HG03135 (cell line): ENCODE results near the gene USP32.
A peak's percentile ranks its signal among the peaks of the same experiment; 100 is the strongest.

Source experiments
- ATAC-seq: cut with Tn5 transposase; IDR thresholded peaks from one replicate; pipeline ENCODE4 v1.9.1; 2021; ENCODE audit warnings: mild to moderate bottlenecking, moderate library complexity; ENCODE audit not compliant: unreplicated experiment

USP32 gene

DNA sequence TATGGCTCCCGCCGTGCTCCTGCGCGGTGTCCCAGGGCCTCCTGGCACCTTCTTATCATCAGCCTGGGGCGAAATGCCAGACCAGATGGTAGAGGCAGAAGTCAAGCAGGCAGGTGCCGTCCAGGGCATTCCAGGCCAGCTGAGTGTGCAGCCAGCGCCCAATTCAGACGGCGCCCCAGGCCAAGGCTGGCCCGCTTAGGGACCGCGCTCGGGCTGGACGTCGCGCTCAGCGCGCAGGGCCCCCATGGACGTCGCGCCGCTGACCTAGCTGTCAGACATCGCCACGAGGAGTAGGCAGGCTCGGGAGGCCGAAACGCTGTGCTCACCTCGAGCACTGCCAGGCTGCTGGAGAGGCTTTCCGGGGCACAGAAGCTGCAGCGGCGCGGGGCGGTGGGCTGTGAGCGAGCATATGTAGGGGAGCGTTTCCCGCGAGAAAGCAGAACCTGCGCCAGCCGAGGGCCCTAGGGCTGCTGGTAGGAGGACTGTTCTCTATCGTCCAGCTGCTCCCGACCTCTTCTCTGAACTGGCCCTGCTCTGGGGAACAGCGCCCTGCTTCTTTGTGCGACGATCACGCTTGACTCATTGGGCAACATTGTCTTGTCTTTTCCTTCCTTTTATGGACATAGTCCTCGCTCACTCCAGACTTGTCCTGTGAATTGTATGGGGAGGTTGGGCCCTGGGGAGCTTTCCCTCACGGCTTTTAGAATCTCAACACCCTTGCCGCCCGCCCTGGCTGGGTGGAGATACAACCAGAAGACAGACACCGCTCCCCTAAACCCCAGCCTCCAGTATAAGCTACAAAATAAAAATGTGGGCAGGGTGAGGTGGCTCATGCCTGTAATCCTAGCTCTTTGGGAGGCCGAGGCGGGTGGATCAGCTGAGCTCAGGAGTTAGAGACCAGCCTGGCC, 250.6 kb downstream of the USP32 start:
- ATAC-seq, result no peak

DNA sequence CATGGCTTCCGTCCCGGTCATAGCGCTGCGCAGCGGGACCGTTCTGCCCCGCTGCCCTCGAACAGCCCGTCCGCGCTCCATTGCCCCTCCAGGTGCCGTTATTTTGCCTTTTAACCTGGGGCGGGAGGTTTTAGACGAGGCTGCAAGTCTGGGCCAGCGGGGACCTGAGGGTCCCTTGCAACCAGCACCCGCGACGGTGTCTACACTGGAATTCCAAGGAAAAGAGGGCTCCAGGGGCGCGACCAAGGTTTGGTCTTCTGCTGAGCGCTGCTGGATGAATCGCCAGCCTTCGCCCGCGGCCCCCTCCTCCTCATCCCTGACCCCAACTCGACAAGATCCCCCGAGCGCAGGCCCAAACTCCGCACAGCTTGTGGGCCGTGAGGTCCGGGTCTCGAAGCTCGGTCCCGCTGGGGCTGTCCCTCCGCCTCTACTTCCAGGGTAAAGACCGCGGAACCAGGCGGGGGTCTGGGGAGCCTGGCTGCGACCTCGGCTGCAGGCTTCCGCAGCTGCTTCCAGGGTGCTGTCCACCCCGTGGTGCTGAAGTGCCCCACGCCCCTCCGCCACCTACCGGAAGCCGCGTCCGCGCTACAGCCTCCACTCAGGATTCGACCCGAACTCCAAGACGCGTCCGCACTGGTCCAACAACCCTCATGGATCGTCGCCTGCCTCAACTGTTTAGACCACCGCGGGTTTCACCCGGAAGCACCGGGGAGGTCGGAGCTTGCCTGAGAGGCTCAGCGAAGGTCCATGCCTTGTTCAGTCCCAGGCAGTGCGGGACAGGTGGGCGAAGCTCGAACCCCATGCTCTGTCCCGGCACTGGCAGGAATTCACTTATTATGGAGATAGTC, 252.3 kb downstream of the USP32 start:
- no peak for ATAC-seq

DNA sequence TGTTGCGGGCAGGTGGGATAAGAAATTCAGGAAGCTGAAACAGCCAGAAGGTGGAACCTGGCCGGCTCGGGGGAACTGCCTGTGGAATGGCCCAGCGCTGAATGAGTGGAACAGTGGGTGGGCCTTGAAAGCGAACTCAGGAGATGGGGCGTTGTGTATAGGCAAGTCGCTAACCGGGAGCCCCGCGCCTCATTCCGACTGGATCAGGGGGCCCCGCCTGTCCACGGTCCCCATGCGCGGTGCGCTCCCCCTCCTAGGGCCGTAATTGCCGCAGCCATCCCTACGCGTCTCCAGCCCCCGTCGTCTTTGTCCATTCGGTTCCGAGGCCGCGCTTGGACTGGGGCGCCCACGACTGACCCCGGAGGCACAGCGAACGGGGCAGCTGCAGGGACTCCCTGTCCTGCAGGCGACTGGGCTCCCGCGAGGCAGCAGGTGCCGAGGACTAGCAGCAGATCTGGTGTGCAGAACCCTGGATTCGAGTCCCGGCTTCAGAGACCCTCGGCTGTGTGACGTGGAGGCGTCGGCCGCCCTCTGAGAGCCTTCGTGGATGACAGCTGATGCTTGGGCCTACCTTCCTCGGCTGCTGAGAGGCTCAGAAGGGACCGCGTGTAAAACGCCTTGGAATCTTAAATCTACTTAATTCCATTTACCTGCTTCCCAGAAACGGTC, 253.0 kb downstream of the USP32 start:
- ATAC-seq, result no peak

DNA sequence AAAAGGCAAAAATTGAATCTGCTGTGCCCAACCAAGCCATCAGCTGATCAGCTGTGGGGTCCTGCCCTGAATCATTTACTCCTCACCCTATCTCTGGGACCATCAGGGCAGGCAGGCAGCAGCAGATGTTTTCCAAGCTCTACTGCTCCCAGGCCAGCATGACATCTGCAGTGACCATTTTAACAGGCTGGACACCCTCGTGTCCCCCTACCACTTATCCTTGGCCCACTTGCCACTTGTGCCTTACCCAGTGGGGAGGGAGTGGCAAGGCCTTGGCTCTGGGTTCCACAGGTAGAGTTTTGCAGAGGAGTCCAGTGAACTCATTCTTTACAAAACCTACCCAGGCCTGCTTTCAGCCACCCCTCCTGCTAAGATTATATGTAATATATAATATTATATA, 254.2 kb downstream of the USP32 start:
- no peak for ATAC-seq

DNA sequence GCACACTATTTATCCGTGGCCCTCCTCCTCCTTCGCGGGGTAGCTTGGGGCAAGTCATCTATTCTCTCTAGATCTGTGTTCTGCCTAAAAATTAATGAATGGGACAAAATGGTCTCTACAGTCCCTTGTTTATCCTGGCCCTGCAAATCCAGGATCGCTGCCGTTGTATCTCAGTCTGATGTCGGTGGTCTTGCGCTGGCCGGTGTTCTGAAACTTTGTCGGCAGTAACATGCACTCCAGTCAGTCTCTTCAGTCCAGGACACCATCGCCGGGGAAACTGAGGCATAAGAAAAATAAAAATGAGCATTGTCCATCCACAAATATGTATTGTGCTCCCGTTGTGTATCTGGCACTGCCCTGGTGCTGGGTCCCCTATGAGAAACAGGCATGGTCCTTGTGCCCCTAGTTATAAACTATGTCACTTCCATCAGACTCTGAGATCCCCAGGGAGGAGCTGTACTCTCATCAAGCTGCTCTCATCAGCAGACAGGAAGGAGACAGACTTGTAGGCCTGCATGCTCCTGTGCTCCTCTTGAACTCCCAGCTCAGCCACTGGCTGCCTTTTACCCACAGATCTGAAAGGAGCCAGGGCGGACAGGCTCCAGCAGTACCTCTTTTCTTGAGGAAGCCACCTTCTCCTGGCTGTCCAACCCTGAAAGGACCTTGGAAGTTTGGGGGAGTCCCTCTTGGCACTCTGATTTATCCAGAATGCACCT, 255.8 kb downstream of the USP32 start:
- no peak for ATAC-seq

DNA sequence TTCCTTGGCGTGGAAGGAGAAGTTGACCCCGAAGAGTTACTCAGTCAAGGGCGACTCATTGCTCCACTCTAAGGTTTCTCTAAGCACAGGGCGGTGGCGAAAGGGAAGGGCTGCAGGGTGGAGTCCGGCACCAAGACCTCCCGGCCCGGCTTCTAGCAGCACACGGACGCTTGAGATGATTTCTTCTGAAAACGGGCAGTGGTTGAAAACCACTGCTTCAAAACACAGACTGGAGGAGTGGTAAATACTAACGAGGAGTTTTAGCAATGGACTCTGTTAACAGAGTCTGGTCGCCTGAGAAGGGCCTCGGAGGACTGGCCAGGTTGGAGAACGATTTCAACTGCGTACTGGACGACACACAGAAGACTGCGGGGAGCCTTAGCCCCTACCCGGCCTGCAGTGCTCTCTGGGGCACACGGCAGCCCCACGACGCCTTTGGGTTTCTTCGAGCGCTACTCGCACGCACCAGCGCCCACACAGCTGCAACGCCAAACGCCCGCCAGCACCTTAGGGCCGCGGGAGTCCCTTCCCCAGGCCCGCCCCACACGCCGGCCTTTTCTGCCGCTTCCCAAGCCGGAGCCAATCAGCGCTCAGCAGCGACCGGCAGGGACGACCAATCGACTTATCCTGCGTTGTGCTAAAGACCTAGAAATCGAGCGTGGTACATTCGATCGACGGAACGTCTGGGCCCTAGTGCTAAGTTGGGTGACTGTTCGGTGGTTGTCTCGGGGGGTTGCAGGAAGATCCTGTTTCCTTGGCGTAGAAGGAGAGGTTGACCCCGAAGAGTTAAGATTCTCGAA, 256.6 kb downstream of the USP32 start:
- ATAC-seq, result peak; percentile 81

DNA sequence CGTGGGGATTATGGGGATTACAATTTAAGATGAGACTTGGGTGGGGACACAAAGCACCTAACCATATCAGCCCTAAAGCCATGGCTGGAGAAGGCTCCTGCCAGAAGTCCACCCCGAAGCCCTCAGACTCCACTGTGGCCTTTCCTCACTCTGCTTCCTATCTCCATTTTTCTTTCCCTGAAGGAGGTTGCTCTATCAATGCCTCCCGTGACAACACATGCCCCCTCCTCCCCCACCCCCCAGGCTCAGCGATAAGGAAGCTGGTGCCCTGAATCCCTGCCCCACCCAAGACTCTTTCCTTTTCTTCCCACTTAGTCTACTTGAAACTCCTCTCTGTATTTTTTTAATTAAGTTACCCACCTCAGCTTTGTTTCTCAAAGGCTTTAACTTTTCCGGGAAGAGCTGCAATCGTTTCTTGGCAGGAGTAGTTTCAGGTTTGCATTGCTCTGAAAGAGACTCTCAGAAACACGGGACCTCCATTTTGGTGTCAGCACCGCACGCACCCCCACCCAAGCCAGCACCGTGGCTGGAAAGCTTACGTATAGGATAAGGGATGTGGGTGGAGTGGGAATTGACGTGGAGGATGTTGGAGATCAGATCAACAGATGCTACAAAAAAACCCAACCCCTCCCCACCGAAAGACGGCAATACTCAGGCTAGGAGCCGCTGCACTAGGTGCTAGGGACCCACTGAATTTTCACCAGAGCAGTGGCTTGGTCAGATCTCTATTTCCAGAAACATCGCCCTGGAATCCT, 257.4 kb downstream of the USP32 start:
- ATAC-seq, result no peak

DNA sequence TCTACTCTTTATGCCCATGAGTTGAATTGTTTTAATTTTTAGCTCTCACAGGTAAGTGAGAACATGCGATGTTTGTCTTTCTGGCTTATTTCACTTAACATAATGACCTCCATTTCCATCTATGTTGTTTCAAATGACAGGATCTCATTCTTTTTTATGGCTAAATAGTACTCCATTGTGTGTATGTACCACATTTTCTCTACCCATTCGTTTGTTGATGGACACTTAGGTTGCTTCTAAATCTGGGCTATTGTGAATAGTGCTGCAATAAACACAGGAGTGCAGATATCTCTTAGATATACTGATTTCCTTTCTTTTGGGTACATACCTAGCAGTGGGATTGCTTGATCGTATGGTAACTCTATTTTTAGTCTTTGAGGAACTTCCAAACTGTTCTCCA, 261.5 kb downstream of the USP32 start:
- no peak for ATAC-seq

DNA sequence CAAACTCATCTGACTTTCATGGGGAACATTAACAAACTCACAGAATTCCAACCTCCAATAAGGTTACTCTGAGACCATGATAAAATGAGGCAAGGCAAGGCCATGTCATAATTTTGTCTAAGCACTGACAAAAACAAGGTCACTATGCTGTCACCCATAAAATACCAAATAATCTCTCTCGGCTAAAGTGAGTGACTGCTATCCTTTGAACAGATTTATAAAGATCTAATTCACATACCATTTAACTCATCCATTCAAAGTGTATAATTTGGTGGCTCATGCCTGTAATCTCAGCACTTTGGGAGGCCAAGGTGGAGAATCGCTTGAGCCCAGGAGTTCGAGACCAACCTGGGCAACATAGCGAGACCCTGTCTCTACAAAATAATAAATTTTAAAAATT, 262.8 kb downstream of the USP32 start:
- no peak for ATAC-seq
